GM12873 (cell line): ENCODE measurements around the gene JUN.

ENCODE experiments used
- TF ChIP-seq, protein P1 (sequence below): IDR thresholded peaks from 2 replicates; pipeline ENCODE4 v1.5.1; 2012; ENCODE audit warnings: low read depth, mild to moderate bottlenecking, moderate library complexity, low read length, control low read depth; ENCODE audit not compliant: insufficient read depth; ENCODE audit errors: missing control alignments

Gene JUN

GRCh38 chr1:58778385-58779000 is 5.4 kb downstream of the JUN start:
- TF ChIP-seq, protein P1, sequence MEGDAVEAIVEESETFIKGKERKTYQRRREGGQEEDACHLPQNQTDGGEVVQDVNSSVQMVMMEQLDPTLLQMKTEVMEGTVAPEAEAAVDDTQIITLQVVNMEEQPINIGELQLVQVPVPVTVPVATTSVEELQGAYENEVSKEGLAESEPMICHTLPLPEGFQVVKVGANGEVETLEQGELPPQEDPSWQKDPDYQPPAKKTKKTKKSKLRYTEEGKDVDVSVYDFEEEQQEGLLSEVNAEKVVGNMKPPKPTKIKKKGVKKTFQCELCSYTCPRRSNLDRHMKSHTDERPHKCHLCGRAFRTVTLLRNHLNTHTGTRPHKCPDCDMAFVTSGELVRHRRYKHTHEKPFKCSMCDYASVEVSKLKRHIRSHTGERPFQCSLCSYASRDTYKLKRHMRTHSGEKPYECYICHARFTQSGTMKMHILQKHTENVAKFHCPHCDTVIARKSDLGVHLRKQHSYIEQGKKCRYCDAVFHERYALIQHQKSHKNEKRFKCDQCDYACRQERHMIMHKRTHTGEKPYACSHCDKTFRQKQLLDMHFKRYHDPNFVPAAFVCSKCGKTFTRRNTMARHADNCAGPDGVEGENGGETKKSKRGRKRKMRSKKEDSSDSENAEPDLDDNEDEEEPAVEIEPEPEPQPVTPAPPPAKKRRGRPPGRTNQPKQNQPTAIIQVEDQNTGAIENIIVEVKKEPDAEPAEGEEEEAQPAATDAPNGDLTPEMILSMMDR: no peak

- TF ChIP-seq, protein P1: no peak
These were observed 9.8 kb downstream of the JUN start for GRCh38 chr1:58774027-58774426.

- TF ChIP-seq, protein P1: no peak
These were observed 10.4 kb downstream of the JUN start for GRCh38 chr1:58773406-58773840.

GRCh38 chr1:58769809-58770320 is 14.0 kb downstream of the JUN start:
- TF ChIP-seq, protein P1: no peak

DNA sequence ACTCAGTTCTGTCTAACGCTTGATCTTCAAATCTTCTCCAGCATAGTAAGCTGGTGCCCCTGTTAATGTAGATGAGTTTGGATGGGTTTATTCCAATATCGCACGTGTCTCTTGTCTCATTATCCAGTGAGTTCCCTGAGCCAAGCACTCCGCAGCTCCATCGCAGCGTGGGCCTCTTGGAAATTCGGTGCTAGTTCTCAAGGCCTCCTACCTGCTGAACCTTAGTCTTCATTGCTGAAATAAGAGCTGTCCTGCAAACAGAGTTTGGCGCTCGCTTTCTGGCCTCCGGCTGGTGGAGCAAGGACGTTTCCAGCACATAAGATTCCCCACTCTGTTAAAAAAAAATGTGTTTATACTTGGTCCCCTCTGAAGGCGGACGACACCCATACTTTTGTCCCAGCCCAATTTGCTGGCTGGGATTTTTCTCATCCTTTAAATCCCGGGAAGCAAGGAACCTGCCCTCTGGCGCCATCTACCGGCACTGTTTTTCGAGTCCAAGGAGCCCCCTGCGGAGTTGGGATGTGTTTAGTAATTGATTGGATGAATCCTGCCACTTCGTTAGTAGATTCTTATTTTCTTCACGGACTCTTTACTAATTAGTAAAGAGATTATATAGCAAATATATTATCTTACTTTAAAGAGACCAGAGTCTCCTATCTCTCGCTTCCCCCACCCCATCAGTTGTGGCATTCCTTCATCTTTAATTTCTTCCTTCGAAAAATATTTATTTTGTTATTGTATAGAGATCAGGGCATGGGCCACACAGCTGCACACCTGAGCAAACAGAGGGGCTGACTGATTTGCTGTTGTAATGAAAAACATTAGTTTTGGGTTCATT is 14.7 kb downstream of the JUN start:
- TF ChIP-seq, protein P1: peak; percentile 68

DNA sequence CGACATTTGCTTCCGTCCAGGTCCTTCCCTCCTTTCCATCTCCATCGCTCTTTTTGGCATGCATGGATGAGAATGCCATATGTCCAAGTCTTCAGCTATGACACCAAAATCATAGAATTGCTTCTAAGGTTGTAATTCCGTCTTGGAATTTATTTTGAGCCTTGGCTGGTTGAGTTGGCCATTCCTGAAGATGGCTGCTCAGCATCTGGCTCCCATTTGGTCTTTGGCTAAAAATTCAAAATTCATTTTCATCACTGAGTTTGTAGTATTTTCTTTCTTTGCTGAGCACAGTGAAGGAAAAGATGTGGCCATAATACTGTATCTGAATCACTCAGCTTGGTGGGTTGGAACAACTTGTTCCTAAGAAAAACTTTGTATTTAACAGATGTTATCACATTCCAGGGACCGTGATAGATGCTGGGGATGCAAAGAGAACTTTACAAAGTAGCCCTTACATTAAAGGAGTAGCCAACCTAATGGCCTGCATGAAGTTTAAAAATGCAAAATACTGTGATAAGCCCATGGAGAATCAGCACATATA is 15.6 kb downstream of the JUN start:
- TF ChIP-seq, protein P1: no peak

GRCh38 chr1:58767143-58767542 is 16.7 kb downstream of the JUN start:
- TF ChIP-seq, protein P1: no peak
